Astrocyte (in vitro differentiated cells and primary cell): ENCODE data around the gene TBC1D24.
"Not testable (repeated sequence)": the region's sequence is repeated elsewhere in the genome, so short reads cannot be mapped to it uniquely, and the experiment has no call there.

ENCODE experiments used
- EZH2 ChIP-seq: IDR thresholded peaks from 2 replicates; pipeline ENCODE4 v1.6.1; 2012; ENCODE audit warnings: mild to moderate bottlenecking, low read length, inconsistent platforms; ENCODE audit not compliant: insufficient read depth
- TF ChIP-seq, protein P1 (sequence below): IDR thresholded peaks from 2 replicates; pipeline ENCODE4 v1.5.1; 2011; ENCODE audit warnings: low read depth, mild to moderate bottlenecking, inconsistent platforms, low read length, moderate library complexity; ENCODE audit not compliant: insufficient read depth

DNA sequence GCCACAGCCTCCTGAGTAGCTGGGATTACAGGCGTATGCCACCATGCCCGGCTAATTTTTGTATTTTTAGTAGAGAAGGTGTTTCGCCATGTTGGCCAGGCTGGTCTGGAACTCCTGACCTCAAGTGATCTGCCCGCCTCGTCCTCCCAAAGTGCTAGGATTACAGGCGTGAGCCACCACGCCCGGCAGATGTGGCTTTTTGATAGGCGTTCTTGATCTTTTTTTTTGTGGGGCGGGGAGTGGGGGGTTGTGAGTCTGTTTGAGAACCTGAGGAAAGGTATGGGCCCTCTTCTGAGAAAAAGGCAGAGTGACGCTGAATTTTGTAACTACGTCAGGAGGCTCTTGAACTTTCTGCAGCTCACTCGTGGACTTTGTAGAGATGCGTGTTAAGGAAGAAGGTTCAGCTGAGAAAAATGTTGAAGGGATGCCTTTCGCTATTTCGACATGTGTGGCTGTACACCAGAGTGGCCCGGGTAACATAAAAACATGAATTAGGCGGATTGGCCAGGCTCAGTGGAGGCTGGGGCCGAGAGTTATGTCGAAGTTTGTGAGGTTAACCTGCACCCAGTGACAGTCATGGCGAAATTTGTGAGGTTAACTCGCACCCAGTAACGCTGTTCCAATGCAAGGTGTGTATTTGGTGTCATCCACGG, 64.4 kb downstream of the TBC1D24 start:
- TF ChIP-seq, protein P1, sequence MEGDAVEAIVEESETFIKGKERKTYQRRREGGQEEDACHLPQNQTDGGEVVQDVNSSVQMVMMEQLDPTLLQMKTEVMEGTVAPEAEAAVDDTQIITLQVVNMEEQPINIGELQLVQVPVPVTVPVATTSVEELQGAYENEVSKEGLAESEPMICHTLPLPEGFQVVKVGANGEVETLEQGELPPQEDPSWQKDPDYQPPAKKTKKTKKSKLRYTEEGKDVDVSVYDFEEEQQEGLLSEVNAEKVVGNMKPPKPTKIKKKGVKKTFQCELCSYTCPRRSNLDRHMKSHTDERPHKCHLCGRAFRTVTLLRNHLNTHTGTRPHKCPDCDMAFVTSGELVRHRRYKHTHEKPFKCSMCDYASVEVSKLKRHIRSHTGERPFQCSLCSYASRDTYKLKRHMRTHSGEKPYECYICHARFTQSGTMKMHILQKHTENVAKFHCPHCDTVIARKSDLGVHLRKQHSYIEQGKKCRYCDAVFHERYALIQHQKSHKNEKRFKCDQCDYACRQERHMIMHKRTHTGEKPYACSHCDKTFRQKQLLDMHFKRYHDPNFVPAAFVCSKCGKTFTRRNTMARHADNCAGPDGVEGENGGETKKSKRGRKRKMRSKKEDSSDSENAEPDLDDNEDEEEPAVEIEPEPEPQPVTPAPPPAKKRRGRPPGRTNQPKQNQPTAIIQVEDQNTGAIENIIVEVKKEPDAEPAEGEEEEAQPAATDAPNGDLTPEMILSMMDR = not testable (repeated sequence)
- not testable (repeated sequence) for TF ChIP-seq EZH2
